Glutamatergic neuron (in vitro differentiated cells): ENCODE results near the gene AGPAT3. TPM values are rescaled to one million over a fixed set of nuclear protein-coding genes. Genes with fewer than 3 reads are reported as not detected.

Experiments used
- DNase-seq: peaks from one replicate; pipeline ENCODE4 v3.0.0; 2022
- H3K27ac Mint-ChIP-seq: one replicate; pipeline ENCODE4 v1.8.0; 2020; ENCODE audit warnings: mild to moderate bottlenecking, mixed read lengths, inconsistent platforms; ENCODE audit not compliant: unreplicated experiment
- H3K27me3 Mint-ChIP-seq: one replicate; pipeline ENCODE4 v1.8.0; 2020; ENCODE audit warnings: mild to moderate bottlenecking, moderate library complexity, mixed read lengths, inconsistent platforms; ENCODE audit not compliant: unreplicated experiment
- H3K36me3 Mint-ChIP-seq: one replicate; pipeline ENCODE4 v1.8.0; 2020; ENCODE audit warnings: mild to moderate bottlenecking, mixed read lengths, inconsistent platforms; ENCODE audit not compliant: unreplicated experiment
- H3K4me1 Mint-ChIP-seq: one replicate; pipeline ENCODE4 v1.8.0; 2020; ENCODE audit warnings: mild to moderate bottlenecking, low read depth, mixed read lengths, inconsistent platforms; ENCODE audit not compliant: unreplicated experiment
- H3K4me3 Mint-ChIP-seq: one replicate; pipeline ENCODE4 v1.8.0; 2020; ENCODE audit warnings: mild to moderate bottlenecking, mixed read lengths, inconsistent platforms; ENCODE audit not compliant: unreplicated experiment
- H3K9me3 Mint-ChIP-seq: one replicate; pipeline ENCODE4 v1.8.0; 2020; ENCODE audit warnings: mild to moderate bottlenecking, moderate library complexity, mixed read lengths, inconsistent platforms; ENCODE audit not compliant: unreplicated experiment
- total RNA-seq: library from RNA; stranded (reverse); fragmentation: NEBNext Ultra II Directional; extraction: Animal tissue kit (Norgen Biotek cat#: 25700); gene quantifications from one replicate; pipeline ENCODE4 v1.2.1, GENCODE V29; 2021; ENCODE audit not compliant: unreplicated experiment
- TF ChIP-seq, protein P1 (sequence below): fragments of 200-600 bp; sonication (generic); IDR thresholded peaks from one replicate; pipeline ENCODE4 v1.5.0; 2021; ENCODE audit not compliant: partially characterized antibody, unreplicated experiment

The AGPAT3 gene
- total RNA-seq, 1 donor from 2014 or later = 12.6 TPM

GRCh38 chr21:43984905-43985689, 120.1 kb downstream of the AGPAT3 start:
- no peaks in the 10 kb centered on the region for H3K36me3 Mint-ChIP-seq
- no peak for DNase-seq
- H3K9me3 Mint-ChIP-seq = no peaks in the 10 kb centered on the region
- no peaks in the 10 kb centered on the region for H3K27me3 Mint-ChIP-seq
- TF ChIP-seq, protein P1, sequence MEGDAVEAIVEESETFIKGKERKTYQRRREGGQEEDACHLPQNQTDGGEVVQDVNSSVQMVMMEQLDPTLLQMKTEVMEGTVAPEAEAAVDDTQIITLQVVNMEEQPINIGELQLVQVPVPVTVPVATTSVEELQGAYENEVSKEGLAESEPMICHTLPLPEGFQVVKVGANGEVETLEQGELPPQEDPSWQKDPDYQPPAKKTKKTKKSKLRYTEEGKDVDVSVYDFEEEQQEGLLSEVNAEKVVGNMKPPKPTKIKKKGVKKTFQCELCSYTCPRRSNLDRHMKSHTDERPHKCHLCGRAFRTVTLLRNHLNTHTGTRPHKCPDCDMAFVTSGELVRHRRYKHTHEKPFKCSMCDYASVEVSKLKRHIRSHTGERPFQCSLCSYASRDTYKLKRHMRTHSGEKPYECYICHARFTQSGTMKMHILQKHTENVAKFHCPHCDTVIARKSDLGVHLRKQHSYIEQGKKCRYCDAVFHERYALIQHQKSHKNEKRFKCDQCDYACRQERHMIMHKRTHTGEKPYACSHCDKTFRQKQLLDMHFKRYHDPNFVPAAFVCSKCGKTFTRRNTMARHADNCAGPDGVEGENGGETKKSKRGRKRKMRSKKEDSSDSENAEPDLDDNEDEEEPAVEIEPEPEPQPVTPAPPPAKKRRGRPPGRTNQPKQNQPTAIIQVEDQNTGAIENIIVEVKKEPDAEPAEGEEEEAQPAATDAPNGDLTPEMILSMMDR = no peak
- H3K4me3 Mint-ChIP-seq = no peak overlapping the region
- H3K4me1 Mint-ChIP-seq = peaks cover 8% of the 10 kb centered on the region
- no peak overlapping the region for H3K27ac Mint-ChIP-seq

GRCh38 chr21:43985690-43986251, 120.7 kb downstream of the AGPAT3 start:
- Mint-ChIP-seq H3K4me1 (peaks cover 8% of the 10 kb centered on the region), H3K9me3 (no peaks in the 10 kb centered on the region), H3K4me3 (no peak overlapping the region), H3K27ac (no peak overlapping the region), H3K36me3 (no peaks in the 10 kb centered on the region), H3K27me3 (no peaks in the 10 kb centered on the region)
- DNase-seq = no peak
- TF ChIP-seq, protein P1 = no peak

DNA sequence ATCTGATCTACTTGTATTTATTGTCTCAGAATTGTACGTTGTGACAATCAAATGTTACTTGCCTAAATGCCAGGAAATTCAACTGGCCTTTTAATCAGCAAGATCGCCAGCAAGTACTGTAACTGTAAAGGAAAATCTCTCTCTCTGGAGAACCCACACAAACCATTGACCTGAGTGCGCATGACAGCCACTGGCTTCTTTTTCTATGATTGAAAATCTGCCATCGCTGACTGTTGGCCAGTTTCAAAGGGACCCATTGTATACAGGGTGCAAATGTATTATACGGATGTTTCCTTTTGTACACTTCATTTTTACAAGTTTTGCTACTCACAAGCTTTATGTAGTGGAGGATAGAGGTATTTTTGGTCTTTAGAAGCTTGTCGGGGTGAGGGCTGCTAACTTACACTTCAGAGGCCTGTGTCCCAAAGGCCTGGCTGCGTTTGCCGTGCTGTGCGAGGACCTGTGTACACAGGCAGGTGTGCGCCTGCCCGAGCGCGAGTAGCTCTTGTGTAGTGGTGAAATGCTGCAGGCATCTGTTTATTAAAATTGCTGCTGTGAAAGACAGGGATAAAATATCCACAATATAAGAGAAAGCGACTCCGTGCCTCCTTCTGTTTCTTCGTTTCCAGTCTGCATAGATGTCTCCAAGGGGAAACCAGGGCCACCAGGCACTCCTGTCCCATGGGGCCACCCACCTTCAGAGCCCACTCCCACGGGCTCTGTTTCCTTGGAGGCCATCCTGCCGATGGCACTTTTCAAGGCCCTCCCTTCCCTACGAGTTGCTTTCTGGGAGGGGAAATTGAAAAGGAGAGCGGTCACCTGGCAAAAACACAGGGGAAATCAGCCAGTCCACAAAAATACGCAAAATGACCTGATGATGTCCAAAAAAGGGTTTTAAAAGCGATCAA, 121.8 kb downstream of the AGPAT3 start:
- TF ChIP-seq, protein P1 = no peak
- H3K9me3 Mint-ChIP-seq = no peaks in the 10 kb centered on the region
- no peak overlapping the region for H3K27ac Mint-ChIP-seq
- peaks cover 8% of the 10 kb centered on the region for H3K4me1 Mint-ChIP-seq
- H3K27me3 Mint-ChIP-seq = no peaks in the 10 kb centered on the region
- H3K4me3 Mint-ChIP-seq = no peak overlapping the region
- no peak for DNase-seq
- H3K36me3 Mint-ChIP-seq = no peaks in the 10 kb centered on the region

DNA sequence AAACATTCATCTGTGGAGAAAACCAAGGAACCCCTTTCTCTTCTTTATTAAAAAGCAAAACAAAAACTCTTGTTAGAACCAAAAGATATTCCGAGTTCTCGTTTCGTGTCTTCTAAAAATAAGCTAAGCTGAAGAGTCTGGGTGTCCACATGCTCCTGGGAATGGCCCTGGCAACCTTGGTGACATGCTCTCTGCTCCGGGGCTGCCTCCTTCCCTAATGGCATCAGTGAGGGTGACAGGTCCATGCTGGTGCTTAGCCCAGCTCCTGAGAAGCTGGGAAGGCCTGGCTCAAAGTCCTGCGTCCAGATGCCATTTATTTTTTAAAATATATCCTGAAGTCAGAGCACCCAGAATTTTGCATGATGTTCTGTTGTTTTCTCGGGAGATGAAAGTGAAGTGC, 122.5 kb downstream of the AGPAT3 start:
- no peaks in the 10 kb centered on the region for H3K27me3 Mint-ChIP-seq
- H3K4me3 Mint-ChIP-seq = no peak overlapping the region
- H3K27ac Mint-ChIP-seq = no peak overlapping the region
- H3K36me3 Mint-ChIP-seq = no peaks in the 10 kb centered on the region
- peaks cover 8% of the 10 kb centered on the region for H3K4me1 Mint-ChIP-seq
- DNase-seq = no peak
- no peaks in the 10 kb centered on the region for H3K9me3 Mint-ChIP-seq
- TF ChIP-seq, protein P1 = no peak
